T47D (cell line): ENCODE results near the gene CCNJL.

Source experiments
- DNase-seq, 2 experiments: peaks; one replicate each; pipeline versions ENCODE4 v3.0.0 to v3.0.0-alpha.2; 2011 to 2012; ENCODE audit warnings: low read depth in 1 of 2, low spot score in 1 of 2
- JUND ChIP-seq: IDR thresholded peaks from 2 replicates; pipeline ENCODE4 v1.6.1; 2012; ENCODE audit warnings: low read depth
- in situ Hi-C: cut with HindIII; loops from 2 replicates; pipeline ENCODE4 v1.10.0; 2016; ENCODE audit warnings: low sequenced_read_pairs, low pct_unique_long_range_greater_than_20kb

The CCNJL gene

GRCh38 chr5:160312134-160312959 lies at the start of gene CCNJL:
TSS of gene CCNJL (minus strand) at chr5:160312564. CDS start at chr5:160311923, 641 bp downstream.
- in situ Hi-C loops: no loop called here
- no peak for TF ChIP-seq JUND
- DNase-seq: peak; percentile 76 to 91

GRCh38 chr5:160361624-160362228 lies 49.4 kb upstream of the CCNJL start:
- no peak for TF ChIP-seq JUND
- in situ Hi-C loops: no loop called here
- no peak for DNase-seq

GRCh38 chr5:160360310-160360709 lies 47.9 kb upstream of the CCNJL start:
- in situ Hi-C loops: no loop called here
- DNase-seq: no peak
- no peak for TF ChIP-seq JUND

GRCh38 chr5:160359816-160360215 lies 47.5 kb upstream of the CCNJL start:
- in situ Hi-C loops: no loop called here
- TF ChIP-seq JUND: no peak
- DNase-seq: no peak

GRCh38 chr5:160359242-160359641 lies 46.9 kb upstream of the CCNJL start:
- no peak for DNase-seq
- TF ChIP-seq JUND: no peak
- in situ Hi-C loops: no loop called here

- in situ Hi-C loops: no loop called here
These were observed 45.6 kb upstream of the CCNJL start for GRCh38 chr5:160357861-160358411.

GRCh38 chr5:160357394-160357793 lies 45.0 kb upstream of the CCNJL start:
- no peak for DNase-seq
- no peak for TF ChIP-seq JUND
- in situ Hi-C loops: no loop called here

More at GRCh38 chr5:160357861-160358411, 45.6 kb upstream of the CCNJL start:
- no peak for TF ChIP-seq JUND
- DNase-seq: no peak

- in situ Hi-C loops: no loop called here
- DNase-seq: no peak
- no peak for TF ChIP-seq JUND
These were observed 44.4 kb upstream of the CCNJL start for GRCh38 chr5:160356550-160357347.

- in situ Hi-C loops: no loop called here
- no peak for TF ChIP-seq JUND
- no peak for DNase-seq
These were observed 42.3 kb upstream of the CCNJL start for GRCh38 chr5:160354666-160355065.

GRCh38 chr5:160353379-160353778 lies 41.0 kb upstream of the CCNJL start:
- in situ Hi-C loops: no loop called here
- DNase-seq: no peak
- TF ChIP-seq JUND: no peak

- no peak for DNase-seq
- in situ Hi-C loops: no loop called here
- TF ChIP-seq JUND: no peak
These were observed 39.9 kb upstream of the CCNJL start for GRCh38 chr5:160352308-160352707.

GRCh38 chr5:160349935-160350303 lies 37.6 kb upstream of the CCNJL start:
- no peak for TF ChIP-seq JUND
- in situ Hi-C loops: no loop called here
- no peak for DNase-seq
